ENCODE results near the gene IGFL2.

Gene IGFL2

GRCh38 chr19:46209051-46209450, 61.0 kb downstream of the IGFL2 start:
- DNase-seq (ENCODE audit: low read depth, low spot score) = no peak

GRCh38 chr19:46209472-46209871, 61.4 kb downstream of the IGFL2 start:
- no peak for DNase-seq (ENCODE audit: low read depth, low spot score)

- no peak for DNase-seq (ENCODE audit: low read depth, low spot score)
These were observed 62.6 kb downstream of the IGFL2 start for GRCh38 chr19:46210669-46211068.
